ENCODE data around the gene MYCBP2.

MYCBP2 gene

GRCh38 chr13:77113496-77113895 is 213.4 kb downstream of the MYCBP2 start:
- POLR2A ChIA-PET: no interaction called here
- CTCF ChIA-PET: interaction anchor here (1.0 kb wide), 1 partner anchor 24 kb away, joined by 3 read pairs; no protein-coding TSS in a partner anchor

GRCh38 chr13:77105051-77105450 is 221.8 kb downstream of the MYCBP2 start:
- TF ChIP-seq CTCF (IDR thresholded peaks at IDR 0.05; ENCODE audit: insufficient read depth, low read length, missing control alignments): no peak
- POLR2A ChIA-PET: no interaction called here
- no peak overlapping the region for H3K4me3 ChIP-seq (ENCODE audit: low read depth, low read length)
- CTCF ChIA-PET: no interaction called here
- no peak for DNase-seq (ENCODE audit: low read depth, low spot score)

More at GRCh38 chr13:77113496-77113895, 213.4 kb downstream of the MYCBP2 start:
- H3K4me3 ChIP-seq (ENCODE audit: low read depth, low read length): no peak overlapping the region
- no peak for TF ChIP-seq CTCF (IDR thresholded peaks at IDR 0.05; ENCODE audit: insufficient read depth, low read length, missing control alignments)
- no peak for DNase-seq (ENCODE audit: low read depth, low spot score)

- TF ChIP-seq CTCF (IDR thresholded peaks at IDR 0.05; ENCODE audit: insufficient read depth, low read length, missing control alignments): no peak
- H3K4me3 ChIP-seq (ENCODE audit: low read depth, low read length): no peak overlapping the region
- no peak for DNase-seq (ENCODE audit: low read depth, low spot score)
- ChIA-PET POLR2A (no interaction called here), CTCF (interaction anchor here (0.9 kb wide), 1 partner anchor 24 kb away, joined by 3 read pairs; no protein-coding TSS in a partner anchor)
These were observed 227.5 kb downstream of the MYCBP2 start for GRCh38 chr13:77099415-77099814.

- no peak for TF ChIP-seq CTCF (IDR thresholded peaks at IDR 0.05; ENCODE audit: insufficient read depth, low read length, missing control alignments)
- H3K4me3 ChIP-seq (ENCODE audit: low read depth, low read length): no peak overlapping the region
- DNase-seq (ENCODE audit: low read depth, low spot score): no peak
- POLR2A ChIA-PET: no interaction called here
- CTCF ChIA-PET: no interaction called here
These were observed 231.6 kb downstream of the MYCBP2 start for GRCh38 chr13:77095288-77095687.

- ChIA-PET CTCF (no interaction called here), POLR2A (no interaction called here)
- DNase-seq (ENCODE audit: low read depth, low spot score): no peak
- no peak for TF ChIP-seq CTCF (IDR thresholded peaks at IDR 0.05; ENCODE audit: insufficient read depth, low read length, missing control alignments)
- H3K4me3 ChIP-seq (ENCODE audit: low read depth, low read length): no peak overlapping the region
These were observed 232.1 kb downstream of the MYCBP2 start for GRCh38 chr13:77094773-77095172.

- POLR2A ChIA-PET: no interaction called here
- DNase-seq (ENCODE audit: low read depth, low spot score): no peak
- no peak overlapping the region for H3K4me3 ChIP-seq (ENCODE audit: low read depth, low read length)
- no peak for TF ChIP-seq CTCF (IDR thresholded peaks at IDR 0.05; ENCODE audit: insufficient read depth, low read length, missing control alignments)
- CTCF ChIA-PET: interaction anchor here (0.6 kb wide), 1 partner anchor 22 kb away, joined by 4 read pairs; no protein-coding TSS in a partner anchor
These were observed 233.2 kb downstream of the MYCBP2 start for GRCh38 chr13:77093735-77094134.

Data from AG04449 (cell line).